DMS79 treated with DMSO at 0.1 percent for 48 hours (cell line): ENCODE results near the gene NOL4L.
"Not testable (repeated sequence)": the region's sequence is repeated elsewhere in the genome, so short reads cannot be mapped to it uniquely, and the experiment has no call there.

Experiments used
- DNase-seq: peaks from one replicate; lab custom pipeline; 2025; lab: John Stamatoyannopoulos, UW

The NOL4L gene

GRCh38 chr20:32421290-32421689, 163.8 kb downstream of the NOL4L start:
- no peak for DNase-seq

GRCh38 chr20:32418376-32418775, 166.8 kb downstream of the NOL4L start:
- no peak for DNase-seq

GRCh38 chr20:32416206-32416605, 168.9 kb downstream of the NOL4L start:
- no peak for DNase-seq

GRCh38 chr20:32415494-32415893, 169.6 kb downstream of the NOL4L start:
- no peak for DNase-seq

DNA sequence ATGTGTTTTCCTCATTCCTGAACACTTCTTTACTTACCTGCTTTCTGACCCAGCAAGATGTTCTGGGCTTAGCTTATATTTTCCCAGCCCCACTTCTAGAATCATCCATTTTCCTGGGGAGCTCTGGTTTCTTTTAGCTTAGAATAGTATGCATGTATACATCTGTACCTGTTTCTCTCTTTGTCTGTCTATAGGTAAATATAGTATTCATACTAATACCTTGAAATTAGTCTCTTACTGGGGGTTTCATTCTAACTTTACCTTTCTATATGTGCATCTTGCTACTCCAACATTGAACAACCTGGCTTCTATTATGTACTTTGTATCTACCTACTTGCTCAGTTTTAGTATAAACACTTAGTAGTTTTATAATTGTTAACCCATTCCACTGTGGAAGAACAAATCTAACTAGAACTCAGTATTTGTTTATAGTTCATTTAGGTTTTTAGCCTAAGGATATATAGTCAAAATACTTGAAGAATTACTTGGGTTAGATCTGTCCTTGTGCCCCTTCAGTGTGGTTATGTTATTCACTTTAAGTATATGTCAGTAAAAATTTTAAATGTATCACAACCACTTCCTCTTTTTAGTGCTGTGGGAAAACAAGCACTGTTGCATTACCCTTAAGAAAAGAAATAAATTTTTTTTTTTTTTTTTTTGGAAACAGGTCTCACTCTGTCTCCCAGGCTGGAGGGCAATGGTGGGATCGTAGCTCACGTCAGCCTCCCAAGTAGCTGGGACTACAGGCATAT, 173.0 kb downstream of the NOL4L start:
- DNase-seq, result no peak

DNA sequence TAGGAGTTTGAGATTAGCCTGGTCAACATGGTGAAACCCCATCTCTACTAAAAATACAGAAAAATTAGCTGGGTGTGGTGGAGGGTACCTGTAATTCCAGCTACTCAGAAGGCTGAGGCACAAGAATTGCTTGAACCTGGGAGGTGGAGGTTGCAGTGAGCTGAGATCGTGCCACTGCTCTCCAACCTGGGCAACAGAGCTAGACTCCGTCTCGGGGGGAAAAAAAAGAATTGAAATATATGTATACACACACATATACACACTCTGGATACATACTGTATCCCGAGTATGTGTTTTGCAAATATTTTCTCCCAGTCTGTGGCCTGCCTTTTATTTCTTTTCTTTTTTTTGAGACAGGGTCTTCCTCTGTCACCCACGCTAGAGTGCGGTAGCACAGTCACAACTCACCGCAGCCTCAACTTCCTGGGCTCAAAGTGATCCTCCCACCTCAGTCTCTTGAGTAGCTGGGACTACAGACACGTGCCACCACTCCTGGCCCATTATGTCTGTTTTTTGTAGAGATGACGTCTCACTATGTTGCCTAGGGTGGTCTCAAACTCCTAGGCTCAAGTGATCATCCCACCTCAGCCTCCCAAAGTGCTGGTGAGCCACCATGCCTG, 177.9 kb downstream of the NOL4L start:
- not testable (repeated sequence) for DNase-seq

- no peak for DNase-seq
Observed at GRCh38 chr20:32406701-32407100, 178.4 kb downstream of the NOL4L start.

- no peak for DNase-seq
Observed at GRCh38 chr20:32404017-32404416, 181.1 kb downstream of the NOL4L start.

DNA sequence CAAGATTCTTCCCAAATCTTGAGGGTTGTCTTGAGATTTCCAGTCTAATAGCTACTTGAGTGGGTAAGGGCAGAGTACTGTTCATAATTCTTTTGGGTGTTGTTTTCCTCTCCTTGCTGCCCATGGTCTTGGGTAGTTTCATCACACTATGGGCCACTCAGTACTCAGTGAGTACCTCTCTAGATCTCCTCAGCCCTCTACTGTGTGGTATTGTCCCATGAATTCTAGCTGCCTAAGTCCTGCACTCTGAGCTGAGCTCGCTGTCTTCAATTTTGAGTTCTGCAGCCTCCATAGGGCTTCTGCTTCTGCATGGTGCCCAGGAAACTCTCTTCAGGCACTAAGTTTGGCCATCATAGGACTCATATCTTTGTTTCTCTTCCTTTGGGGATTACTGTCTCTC, 184.7 kb downstream of the NOL4L start:
- no peak for DNase-seq

DNA sequence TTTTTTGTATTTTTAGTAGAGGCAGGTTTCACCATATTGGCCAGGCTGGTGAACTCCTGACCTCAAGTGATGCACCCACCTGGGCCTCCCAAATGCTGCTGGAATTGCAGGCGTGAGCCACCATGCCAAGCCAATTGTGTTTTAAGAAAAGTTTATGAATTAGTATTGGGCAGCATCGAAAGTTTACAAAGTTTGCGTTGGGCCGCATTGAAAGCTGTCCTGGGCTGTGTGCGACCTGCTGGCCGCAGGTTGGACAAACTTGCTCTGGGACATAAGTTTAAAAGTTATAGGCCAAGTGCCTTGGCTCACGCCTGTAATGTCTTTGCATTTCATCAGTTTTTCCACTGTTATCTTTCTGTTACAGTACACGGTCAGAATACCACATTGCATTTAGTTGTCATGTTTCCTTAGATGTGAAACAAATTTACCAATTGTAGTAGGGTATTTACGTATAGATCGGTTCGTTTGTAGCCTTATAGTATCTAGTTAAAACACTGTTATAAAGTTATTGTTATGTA, 187.5 kb downstream of the NOL4L start:
- DNase-seq, result no peak

GRCh38 chr20:32396646-32397160, 188.4 kb downstream of the NOL4L start:
- no peak for DNase-seq

DNA sequence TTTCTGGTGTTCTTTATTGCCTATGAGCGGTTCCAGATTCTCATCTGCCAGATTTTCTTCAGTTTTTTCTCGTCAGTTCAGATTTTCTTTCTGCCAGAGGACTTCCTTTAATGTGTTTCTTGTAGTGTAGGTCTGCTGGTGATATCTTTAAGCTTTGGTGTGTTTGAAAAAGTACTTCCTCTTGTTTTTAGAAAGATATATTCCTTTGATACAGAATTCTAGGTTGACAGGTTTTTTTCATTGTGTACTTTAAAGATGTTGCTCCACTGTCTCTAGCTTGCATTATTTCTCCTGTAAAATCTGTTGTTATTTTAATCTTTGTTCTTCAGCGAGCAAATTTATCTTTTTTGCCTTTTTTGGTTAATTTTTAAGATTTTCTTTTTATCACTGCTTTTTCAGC, 190.1 kb downstream of the NOL4L start:
- no peak for DNase-seq
